Motor neuron (in vitro differentiated cells): ENCODE measurements around the gene ACSS3. TPM values are rescaled to one million over a fixed set of nuclear protein-coding genes. Genes with fewer than 3 reads are reported as not detected.
A peak's percentile ranks its signal among the peaks of the same experiment; 100 is the strongest.
"Not testable (repeated sequence)": the region's sequence is repeated elsewhere in the genome, so short reads cannot be mapped to it uniquely, and the experiment has no call there.

Experiments
- ATAC-seq, 8 experiments: fragments of 200-7000 bp; cut with Tn5 transposase; replicated peaks in 6 of 8; 2 replicates each; pipeline ENCODE4 v1.8.0; 2021; ENCODE audit warnings: mild to moderate bottlenecking in 8 of 8, moderate library complexity in 8 of 8
- H3K27ac ChIP-seq, 2 donors: fragments of 250-450 bp; sonication (Bioruptor Pico); 2 replicates each; pipeline ENCODE4 v1.9.0; 2021; ENCODE audit warnings: antibody characterized with exemption in 2 of 2, mild to moderate bottlenecking in 2 of 2, moderate library complexity in 1 of 2
- H3K4me1 ChIP-seq, 2 donors: fragments of 250-450 bp; sonication (Bioruptor Pico); replicated peaks in 1 of 2; 2 replicates each; pipeline ENCODE4 v1.6.1; 2021; ENCODE audit warnings: antibody characterized with exemption in 2 of 2, mild to moderate bottlenecking in 2 of 2, moderate library complexity in 1 of 2
- H3K4me3 ChIP-seq, 5 donors: fragments of 250-450 bp; sonication (Bioruptor Pico); 2 replicates each; pipeline ENCODE4 v1.9.0; 2021; ENCODE audit warnings: antibody characterized with exemption in 5 of 5, mild to moderate bottlenecking in 5 of 5, moderate library complexity in 4 of 5
- WGBS, 10 experiments: fragments of 450-650 bp; shearing (Covaris generic); methylation state at CpG; one replicate each; pipeline ENCODE4 v1.0.0; 2022; 5-methylcytosine and 5-hydroxymethylcytosine counted together
- in situ Hi-C, 9 experiments: fragments of 400-800 bp; cut with MboI; loops; one replicate each; pipeline ENCODE4 v1.15.0; 2021; ENCODE audit warnings: low sequenced_read_pairs in 9 of 9, low pct_unique_long_range_greater_than_20kb in 2 of 9; ENCODE audit not compliant: unreplicated experiment in 9 of 9
- total RNA-seq, 8 experiments: library from RNA; unstranded; fragments of 300-600 nt; gene quantifications; 2 replicates each; pipeline versions ENCODE4 v1.2.3 to v1.2.4, GENCODE V29; 2022

The ACSS3 gene
- total RNA-seq, 8 experiments from 2014 or later = 2.1 to 20.7 (median 4.9) TPM

DNA sequence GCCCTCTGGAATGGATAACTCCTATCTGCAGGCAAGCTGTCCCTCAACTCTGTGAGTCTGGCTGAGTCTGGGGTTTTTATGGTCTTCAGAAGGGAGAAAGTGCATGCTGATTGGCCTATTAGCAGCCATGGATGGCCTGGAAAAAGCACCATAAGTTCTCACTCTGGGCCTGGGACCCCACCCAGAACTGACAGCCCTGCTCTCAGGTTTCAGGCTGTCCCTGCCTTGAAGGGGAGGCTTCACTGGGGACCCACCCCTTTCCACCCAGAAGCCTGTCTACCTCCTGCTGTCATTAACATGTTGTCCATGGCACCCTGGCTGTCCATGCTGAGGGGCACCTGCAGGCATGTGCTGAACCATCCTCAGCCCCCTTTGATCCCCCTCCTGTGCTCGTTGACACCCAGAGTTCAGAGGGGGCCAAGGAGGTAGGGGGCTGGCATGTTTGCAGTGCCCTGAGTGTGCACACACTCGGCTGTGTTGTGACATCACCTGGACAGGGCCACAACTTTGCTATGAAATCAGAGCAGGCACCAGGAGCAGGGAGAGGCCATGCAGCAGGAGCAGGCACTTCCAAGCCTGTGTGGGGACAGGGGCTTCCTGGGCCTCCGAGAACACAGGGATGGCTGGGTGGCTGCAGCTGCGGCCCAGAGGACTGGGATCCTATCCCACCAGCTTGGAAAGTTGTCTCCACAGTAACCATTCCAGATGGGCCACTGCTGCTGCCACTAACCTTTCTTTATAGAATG is 84.7 kb downstream of the ACSS3 start:
- 0 to 89% (median 40%) methylated on average over 1 to 3 of the region's 4 CpGs; no CpG with 5 or more reads in 7 of the 10 experiments for WGBS, 10 experiments
- Histone ChIP-seq H3K27ac (no peak overlapping the region), H3K4me1 (peaks cover 0 to 14% of the 10 kb centered on the region in 2 donors), H3K4me3 (no peak overlapping the region)
- in situ Hi-C loops = no loop called here
- peak in 3 of 8 experiments; percentile 44 to 56 (median 53) for ATAC-seq

DNA sequence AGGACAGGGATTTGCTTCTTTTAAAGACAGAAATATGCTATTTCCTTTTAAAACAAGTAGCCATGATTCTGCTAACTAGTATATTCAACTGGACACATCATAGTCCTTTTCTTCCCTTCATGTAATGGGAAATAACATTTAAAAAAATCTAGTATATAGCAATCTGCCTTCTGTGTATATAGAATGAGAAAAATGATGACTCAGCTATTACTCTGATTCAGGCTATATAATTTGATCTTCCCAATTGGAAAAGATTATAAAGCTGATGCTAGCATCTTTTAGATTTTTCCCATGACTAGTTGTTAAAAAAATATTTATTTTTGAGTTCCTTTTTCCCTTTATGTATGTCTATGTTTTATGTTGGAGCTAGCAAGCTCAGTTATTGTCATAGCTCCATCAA is 86.9 kb downstream of the ACSS3 start:
- Histone ChIP-seq H3K27ac (no peak overlapping the region), H3K4me1 (peaks cover 4 to 26% of the 10 kb centered on the region in 2 donors), H3K4me3 (no peak overlapping the region)
- no peak for ATAC-seq
- in situ Hi-C loops = no loop called here

DNA sequence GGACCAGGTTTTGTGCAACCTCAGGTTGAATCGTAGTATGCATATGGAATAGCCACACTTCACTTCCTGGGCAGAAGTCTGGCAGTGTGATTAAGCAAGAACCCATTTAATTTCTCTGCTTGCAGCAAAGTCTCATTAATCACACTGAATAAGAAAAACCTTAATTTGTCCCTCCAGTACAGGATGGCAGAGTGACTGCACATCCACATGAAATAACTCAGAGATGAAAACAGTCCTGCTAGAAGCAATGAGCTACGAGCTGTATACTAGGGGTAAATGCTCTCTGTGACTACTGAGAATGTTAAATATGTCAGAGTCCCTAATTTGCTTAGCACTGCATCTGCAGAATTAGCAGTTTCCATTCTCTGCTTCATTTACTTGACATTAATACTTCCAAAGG is 88.9 kb downstream of the ACSS3 start:
- ATAC-seq = peak in 5 of 8 experiments; percentile 69 to 89 (median 75)
- Histone ChIP-seq H3K4me1 (peaks cover 4 to 21% of the 10 kb centered on the region in 2 donors), H3K4me3 (no peak overlapping the region), H3K27ac (no peak overlapping the region)
- WGBS, 10 experiments = 17 to 86% (median 80%) methylated on average over 1 to 2 of the region's 2 CpGs; no CpG with 5 or more reads in 2 of the 10 experiments
- in situ Hi-C loops = no loop called here

DNA sequence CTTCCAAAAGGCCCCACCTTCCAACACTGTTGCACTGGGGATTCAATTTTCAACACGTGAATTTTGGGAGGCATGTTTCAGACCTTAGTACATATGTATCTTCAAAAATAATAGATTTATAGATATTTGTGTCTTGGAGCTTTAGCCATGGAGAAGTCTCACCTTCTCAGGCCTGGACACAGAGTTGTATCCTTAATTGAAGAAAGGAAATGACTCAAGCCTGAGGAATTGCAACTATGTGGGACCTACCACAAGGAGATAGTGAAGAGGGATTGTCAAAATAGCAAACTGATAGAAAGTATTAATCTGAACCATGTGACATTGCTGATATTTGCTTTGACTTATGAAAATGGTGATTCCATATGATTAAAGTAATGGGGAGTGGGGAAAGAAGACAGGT is 89.8 kb downstream of the ACSS3 start:
- Histone ChIP-seq H3K27ac (no peak overlapping the region), H3K4me1 (peaks cover 6 to 26% of the 10 kb centered on the region in 2 donors), H3K4me3 (no peak overlapping the region)
- no peak for ATAC-seq
- 57 to 100% (median 88%) methylated on average over 1 of the region's 1 CpG; no CpG with 5 or more reads in 4 of the 10 experiments for WGBS, 10 experiments
- in situ Hi-C loops = no loop called here

DNA sequence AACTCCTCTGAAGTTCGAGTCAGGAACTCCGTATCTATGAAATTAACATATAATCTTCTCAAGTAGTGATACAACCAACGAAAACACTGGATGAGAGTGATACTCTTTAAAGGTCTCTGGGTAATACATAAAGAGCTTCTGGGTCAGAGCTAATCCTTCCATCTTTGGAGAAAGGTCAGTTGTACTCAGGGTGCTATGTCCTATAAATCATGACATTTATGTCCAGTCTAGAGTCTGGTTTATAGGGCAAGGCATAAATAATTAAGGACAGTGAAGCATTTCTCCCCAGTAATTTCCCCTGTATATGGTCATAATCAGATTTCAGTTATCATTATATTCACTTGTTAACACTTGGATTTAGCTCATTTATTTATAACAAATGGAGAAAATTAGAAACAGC is 90.6 kb downstream of the ACSS3 start:
- 33 to 100% (median 64%) methylated on average over 1 to 3 of the region's 3 CpGs; no CpG with 5 or more reads in 1 of the 10 experiments for WGBS, 10 experiments
- peaks cover 6 to 26% of the 10 kb centered on the region in 2 donors for H3K4me1 ChIP-seq
- in situ Hi-C loops = no loop called here
- H3K27ac ChIP-seq = no peak overlapping the region
- no peak overlapping the region for H3K4me3 ChIP-seq
- peak in 4 of 8 experiments; percentile 31 to 71 (median 61) for ATAC-seq

DNA sequence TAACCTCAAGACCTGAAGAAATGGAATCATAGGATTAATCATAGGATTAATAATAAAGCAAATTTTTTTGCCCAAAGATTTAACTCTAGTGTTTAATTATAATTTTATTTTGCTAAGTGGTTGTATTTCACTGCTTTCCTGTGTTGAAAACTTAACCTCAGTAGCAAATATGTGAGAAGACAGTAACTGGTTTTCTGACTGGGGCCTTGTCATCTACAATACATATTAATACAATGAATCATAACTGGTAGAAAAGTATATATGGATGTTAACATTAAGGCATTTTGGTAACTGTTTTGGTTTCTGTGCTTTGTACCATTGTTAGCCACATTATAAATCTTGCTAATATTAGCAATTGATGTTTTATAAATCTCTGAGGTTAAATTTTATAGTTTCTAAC is 92.2 kb downstream of the ACSS3 start:
- Histone ChIP-seq H3K4me1 (peaks cover 6 to 32% of the 10 kb centered on the region in 2 donors), H3K27ac (no peak overlapping the region), H3K4me3 (no peak overlapping the region)
- in situ Hi-C loops = no loop called here
- no peak for ATAC-seq

DNA sequence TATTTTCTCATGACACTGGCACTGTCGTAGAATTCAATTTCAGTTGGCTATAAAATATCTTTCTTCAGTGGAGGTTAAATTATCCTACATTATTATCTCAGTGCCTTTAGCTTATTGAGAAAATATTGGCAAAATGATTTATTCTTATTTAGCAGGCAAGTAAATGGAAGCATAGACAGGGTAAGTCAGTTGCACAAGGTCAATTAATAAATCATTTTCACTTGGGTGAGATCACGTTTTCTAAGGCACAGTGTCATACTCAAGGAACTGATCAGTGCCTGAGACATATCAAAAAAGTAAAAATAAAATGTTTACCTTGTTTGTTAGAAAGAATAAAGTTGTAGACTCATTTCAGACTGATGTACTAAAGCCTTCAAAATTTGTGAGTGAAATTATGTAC is 95.0 kb downstream of the ACSS3 start:
- H3K27ac ChIP-seq = no peak overlapping the region
- peak in 3 of 8 experiments; percentile 48 to 65 (median 51) for ATAC-seq
- H3K4me3 ChIP-seq = no peak overlapping the region
- in situ Hi-C loops = no loop called here
- 0 to 69% (median 42%) methylated on average over 1 to 2 of the region's 2 CpGs; no CpG with 5 or more reads in 2 of the 10 experiments for WGBS, 10 experiments
- peaks cover 6 to 26% of the 10 kb centered on the region in 2 donors for H3K4me1 ChIP-seq

DNA sequence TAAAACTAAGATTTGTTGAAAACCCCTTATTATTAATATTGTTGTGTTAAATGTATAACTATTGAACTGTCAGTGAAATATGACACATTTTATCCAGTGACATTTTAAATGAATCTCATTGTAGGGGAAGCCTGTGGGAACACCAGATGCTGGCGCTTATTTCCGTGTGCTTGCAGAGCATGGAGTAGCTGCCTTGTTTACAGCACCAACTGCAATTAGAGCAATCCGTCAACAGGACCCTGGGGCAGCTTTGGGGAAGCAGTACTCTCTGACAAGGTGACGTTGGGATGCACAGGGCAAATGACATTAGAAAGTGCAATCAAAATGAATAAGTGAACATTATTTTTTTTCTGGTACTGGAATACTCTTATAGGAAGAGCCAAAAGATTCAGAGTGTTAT is 96.8 kb downstream of the ACSS3 start:
- H3K27ac ChIP-seq = no peak overlapping the region
- no peak overlapping the region for H3K4me3 ChIP-seq
- H3K4me1 ChIP-seq = peaks cover 2 to 11% of the 10 kb centered on the region in 2 donors
- in situ Hi-C loops = no loop called here
- WGBS, 10 experiments = 33 to 91% (median 60%) methylated on average over 1 to 4 of the region's 4 CpGs
- peak in 5 of 8 experiments; percentile 55 to 80 (median 78) for ATAC-seq

DNA sequence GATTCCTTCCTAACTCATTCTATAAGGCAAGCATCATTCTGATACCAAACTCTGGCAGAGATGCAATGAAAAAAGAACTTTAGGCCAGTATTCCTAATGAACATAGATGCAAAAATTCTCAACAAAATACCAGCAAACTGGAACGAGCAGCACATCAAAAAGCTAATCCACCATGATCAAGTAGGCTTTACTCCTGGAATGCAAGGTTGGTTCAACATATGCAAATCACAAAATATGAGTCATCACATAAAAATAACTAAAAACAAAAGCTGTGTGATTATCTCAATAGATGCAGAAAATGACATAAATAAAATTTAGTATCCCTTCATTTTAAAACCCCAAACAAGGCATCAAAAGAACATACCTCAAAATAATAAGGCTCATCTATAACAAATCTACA is 98.9 kb downstream of the ACSS3 start:
- 0 to 100% (median 77%) methylated on average over 1 of the region's 1 CpG; no CpG with 5 or more reads in 2 of the 10 experiments for WGBS, 10 experiments
- ATAC-seq = no peak
- Histone ChIP-seq H3K4me1 (peaks cover 7 to 11% of the 10 kb centered on the region in 2 donors), H3K27ac (no peak overlapping the region), H3K4me3 (no peak overlapping the region)
- in situ Hi-C loops = no loop called here

DNA sequence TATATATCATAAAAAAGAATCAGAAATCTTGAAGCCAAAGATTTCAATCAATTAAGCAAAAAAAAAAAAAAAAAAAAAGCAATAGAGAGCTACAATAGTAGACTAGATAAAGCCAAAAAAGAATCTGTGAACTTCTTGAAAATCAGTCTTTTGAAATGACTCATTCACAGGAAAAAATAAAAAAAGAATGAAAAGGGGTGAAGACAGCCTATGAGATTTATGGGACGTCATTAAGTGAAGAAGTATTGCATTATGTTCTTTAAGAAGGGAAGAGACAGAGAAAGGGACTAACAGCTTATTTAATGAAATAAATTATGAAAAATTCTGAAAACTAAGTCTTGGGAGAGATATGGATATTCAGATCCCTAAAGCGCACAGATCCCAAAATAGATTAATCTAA is 103.8 kb downstream of the ACSS3 start:
- 23 to 91% (median 71%) methylated on average over 2 of the region's 2 CpGs; no CpG with 5 or more reads in 1 of the 10 experiments for WGBS, 10 experiments
- H3K27ac ChIP-seq = no peak overlapping the region
- no peak overlapping the region for H3K4me3 ChIP-seq
- in situ Hi-C loops = no loop called here
- ATAC-seq = peak in 1 of 8 experiments; percentile 61
- H3K4me1 ChIP-seq = peaks cover 0 to 5% of the 10 kb centered on the region in 2 donors

DNA sequence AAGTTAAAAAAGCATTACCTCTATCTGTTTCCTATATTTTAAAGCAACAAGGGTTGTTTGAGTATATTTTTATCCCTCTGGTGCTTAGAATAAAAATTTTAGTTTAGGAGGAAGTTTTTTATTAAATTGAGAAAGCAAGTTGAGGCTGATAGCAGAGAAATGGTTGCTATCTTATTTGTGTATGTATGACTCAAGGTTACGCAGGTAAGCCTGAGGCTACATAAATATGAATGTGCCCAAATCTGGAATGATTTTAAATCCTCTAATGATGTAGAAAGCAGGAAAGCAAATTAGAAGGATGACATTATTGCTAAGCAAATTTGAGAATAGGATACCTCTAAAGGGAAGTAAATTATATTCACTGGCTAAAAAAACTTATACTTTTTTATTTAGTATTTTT is 109.8 kb downstream of the ACSS3 start:
- ATAC-seq = no peak
- no peaks in the 10 kb centered on the region for H3K4me1 ChIP-seq
- in situ Hi-C loops = no loop called here
- 57 to 100% (median 100%) methylated on average over 1 of the region's 1 CpG; no CpG with 5 or more reads in 2 of the 10 experiments for WGBS, 10 experiments
- H3K27ac ChIP-seq = no peak overlapping the region
- no peak overlapping the region for H3K4me3 ChIP-seq

DNA sequence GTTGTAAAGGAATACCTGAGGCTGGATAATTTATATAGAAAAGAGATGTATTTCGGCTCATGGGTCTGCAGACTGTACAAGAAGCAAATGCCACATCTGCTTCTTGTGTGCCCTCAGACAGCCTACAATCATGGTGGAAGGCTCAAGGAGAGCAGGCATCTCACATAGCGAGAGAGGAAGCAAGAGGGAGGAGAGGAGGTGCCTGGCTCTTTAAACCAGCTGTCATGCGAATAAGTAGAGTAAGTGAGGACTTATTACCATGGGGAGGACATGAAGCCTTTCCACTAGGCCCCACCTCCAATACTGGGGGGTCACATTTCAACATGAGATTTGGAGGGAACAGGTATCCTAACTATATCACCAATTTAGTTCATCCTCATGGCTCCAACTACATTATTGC is 118.7 kb downstream of the ACSS3 start:
- Histone ChIP-seq H3K4me3 (no peak overlapping the region), H3K27ac (no peak overlapping the region), H3K4me1 (peaks cover 0 to 6% of the 10 kb centered on the region in 2 donors)
- ATAC-seq = no peak
- 81 to 100% (median 100%) methylated on average over 1 to 3 of the region's 3 CpGs; no CpG with 5 or more reads in 3 of the 10 experiments for WGBS, 10 experiments
- in situ Hi-C loops = no loop called here

DNA sequence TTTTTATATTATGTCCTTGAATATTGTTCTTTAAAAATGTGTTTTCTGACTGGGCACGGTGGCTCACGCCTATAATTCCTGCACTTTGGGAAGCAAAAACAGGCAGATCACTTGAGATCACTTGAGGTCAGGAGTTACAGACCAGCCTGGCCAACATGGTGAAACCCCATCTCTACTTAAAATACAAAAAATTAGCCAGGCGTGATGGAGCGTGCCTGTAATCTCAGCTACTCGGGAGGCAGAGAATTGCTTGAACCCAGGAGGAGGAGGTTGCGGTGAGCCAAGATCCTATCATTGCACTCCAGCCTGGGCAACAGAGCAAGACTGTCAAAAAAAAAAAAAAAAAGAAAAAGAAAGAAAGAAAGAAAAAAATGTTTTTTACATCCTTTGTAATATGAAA is 122.7 kb downstream of the ACSS3 start:
- 40 to 98% (median 80%) methylated on average over 2 to 6 of the region's 6 CpGs for WGBS, 10 experiments
- peaks cover 7 to 16% of the 10 kb centered on the region in 2 donors for H3K4me1 ChIP-seq
- H3K4me3 ChIP-seq, H3K27ac ChIP-seq, ATAC-seq, in situ Hi-C loops: not testable (repeated sequence)
